Fibroblast of skin of right quadriceps (primary cell): ENCODE measurements around the gene CD47.

Experiments
- DNase-seq: peaks from one replicate; pipeline ENCODE4 v3.0.0-alpha.2; 2013

CD47 gene

DNA sequence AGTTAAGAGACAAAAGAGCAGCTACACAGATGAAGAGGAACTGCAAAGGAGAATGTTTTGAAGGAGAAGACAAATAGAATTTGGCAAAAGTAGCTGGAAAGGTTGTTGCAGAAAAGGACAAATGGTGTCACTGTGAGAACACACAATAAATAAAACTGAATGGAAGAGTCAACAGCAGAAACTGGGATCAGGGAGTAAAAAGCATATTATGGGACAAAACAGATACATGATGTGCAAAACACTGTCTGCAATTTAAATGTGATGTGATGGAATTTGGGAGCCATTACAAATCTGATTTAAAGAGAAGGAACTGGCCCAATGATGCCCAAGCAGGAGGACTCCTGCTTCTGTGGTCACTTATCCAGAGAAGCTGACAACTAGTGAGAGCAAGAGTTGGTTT, 46.1 kb downstream of the CD47 start:
- no peak for DNase-seq

DNA sequence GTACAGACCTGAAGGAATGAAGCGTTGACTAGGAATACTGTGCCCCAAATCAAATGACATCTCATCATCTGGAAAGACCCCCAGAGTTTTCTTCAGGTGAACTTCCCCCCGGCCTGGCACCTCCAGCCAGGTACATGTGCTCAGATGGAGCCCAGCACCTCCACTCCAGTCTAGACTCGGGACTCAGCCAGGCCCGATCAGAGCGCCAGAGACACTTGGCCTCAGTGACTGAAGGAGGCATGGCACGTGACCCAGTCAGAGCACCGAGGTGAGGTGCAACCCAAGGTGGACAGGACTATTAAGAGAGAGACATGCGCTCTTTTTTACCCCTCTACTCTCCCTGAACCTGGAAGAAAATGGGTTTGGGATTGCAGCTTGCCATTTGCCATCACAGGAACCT, 48.5 kb downstream of the CD47 start:
- no peak for DNase-seq

GRCh38 chr3:108041253-108041652, 49.6 kb downstream of the CD47 start:
- DNase-seq = no peak

- DNase-seq = no peak
These were observed 53.1 kb downstream of the CD47 start for GRCh38 chr3:108037770-108038169.

DNA sequence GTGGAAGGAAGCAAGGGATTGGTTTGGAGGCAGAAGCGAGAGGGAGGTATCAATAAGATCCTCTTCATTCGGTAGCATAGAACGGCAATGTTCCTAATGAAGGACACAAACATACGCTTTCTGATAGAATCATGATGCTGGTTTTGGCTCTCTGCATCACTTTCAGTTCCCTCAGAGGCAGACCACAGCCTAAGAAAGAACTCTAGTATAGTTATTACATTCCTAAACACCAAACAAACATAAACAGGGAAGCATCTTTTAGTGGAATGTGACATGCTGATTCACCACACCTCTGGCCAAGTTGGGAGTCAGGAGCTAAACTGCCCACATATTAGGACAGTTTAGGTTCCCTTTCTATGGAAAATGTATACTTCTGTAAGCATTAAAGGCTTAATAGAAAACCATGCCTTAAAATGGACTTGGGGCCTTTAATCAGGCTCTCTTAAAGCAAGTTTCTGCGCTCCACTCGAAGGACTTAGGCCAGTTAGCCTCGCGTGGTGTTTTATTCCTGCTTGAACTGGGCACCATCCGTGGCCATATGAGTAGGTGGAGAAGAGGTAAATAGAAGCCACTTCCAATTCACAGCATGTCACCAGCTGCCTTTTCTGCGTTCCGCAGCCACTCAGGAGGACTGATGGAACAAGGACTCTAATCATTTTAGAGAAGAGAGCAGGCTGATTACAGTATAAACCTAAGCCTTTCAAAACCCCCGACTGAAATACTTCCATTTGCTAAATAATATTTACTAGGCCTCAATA, 53.7 kb downstream of the CD47 start:
- DNase-seq = peak; percentile 47

DNA sequence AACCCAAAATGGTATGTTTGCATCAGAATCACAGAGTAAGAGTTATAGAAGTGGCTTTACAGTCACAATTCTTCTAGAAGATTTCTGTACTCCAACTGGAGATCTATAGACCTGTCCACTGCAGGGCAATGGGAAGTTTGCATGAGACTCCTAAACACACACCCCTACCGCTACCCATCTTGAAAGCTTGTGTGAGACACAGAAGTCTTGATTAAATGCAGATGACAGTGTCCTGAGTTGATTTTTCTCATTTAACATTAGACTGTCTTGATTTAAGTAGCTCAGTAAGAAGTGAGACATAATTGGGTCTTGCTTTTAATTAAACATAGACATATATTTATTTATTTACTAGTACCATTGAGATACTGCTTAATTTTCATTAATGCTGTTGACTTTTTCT, 54.4 kb downstream of the CD47 start:
- DNase-seq = peak; percentile 23

DNA sequence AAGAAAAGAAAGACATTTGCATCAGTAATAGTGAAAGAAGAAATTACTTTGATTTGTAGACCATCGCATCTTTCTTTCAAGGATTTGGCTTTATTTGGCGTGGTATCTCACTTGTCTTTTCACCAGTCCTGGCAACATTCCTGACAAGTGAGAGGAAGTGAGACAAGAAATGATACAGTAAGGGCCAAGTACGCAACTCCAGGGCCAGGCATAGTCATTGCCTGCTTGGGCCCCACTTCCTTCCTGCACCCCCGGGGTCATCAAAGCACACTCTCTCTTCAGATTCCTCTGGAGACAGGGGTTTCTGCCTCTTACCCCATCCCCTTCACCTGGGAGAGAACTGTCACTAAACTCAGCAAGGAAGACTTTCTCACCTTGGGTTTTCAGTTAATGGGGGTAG, 55.1 kb downstream of the CD47 start:
- DNase-seq = no peak

- DNase-seq = no peak
These were observed 58.9 kb downstream of the CD47 start for GRCh38 chr3:108031895-108032294.

GRCh38 chr3:108030960-108031359, 59.9 kb downstream of the CD47 start:
- no peak for DNase-seq

DNA sequence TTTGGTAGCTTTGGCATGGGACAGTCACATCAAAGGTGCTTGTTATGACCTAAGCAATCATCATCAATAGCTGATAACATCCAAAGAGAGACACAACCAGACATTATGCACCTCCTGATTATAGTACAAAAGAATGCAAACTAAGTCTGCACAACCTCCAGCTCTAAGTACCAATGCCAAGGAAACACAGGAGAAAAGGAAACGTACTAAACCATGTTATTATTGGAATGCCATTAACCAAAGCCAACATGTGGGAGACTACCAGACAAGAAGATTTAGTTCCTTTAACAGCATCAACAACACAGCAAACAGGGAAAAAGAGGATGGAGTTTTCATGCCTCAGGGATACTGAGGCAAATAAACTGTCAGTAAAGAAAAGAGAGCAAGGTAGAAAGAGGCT, 61.4 kb downstream of the CD47 start:
- DNase-seq = no peak

- DNase-seq = no peak
These were observed 61.9 kb downstream of the CD47 start for GRCh38 chr3:108028896-108029295.

DNA sequence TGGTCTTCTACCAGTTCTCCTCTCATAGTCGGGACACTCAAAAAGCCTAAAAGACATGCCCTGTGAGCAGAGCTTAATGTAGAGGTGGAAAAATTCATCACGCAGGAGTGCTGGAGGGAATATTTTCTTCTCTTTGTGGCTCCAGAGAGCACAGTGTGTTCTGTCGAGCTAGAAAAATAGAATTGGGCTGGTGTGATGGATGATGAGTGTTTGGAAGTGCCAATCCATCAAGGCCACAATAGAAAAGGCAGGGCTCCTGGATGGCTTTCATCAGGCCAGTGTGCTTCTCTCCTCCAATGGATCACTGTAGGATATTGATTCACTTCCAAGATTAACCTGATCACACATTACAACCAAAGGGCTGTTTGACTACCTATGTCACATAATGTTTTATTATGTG, 65.7 kb downstream of the CD47 start:
- no peak for DNase-seq

GRCh38 chr3:108024146-108024850, 66.5 kb downstream of the CD47 start:
- DNase-seq = peak; percentile 17

DNA sequence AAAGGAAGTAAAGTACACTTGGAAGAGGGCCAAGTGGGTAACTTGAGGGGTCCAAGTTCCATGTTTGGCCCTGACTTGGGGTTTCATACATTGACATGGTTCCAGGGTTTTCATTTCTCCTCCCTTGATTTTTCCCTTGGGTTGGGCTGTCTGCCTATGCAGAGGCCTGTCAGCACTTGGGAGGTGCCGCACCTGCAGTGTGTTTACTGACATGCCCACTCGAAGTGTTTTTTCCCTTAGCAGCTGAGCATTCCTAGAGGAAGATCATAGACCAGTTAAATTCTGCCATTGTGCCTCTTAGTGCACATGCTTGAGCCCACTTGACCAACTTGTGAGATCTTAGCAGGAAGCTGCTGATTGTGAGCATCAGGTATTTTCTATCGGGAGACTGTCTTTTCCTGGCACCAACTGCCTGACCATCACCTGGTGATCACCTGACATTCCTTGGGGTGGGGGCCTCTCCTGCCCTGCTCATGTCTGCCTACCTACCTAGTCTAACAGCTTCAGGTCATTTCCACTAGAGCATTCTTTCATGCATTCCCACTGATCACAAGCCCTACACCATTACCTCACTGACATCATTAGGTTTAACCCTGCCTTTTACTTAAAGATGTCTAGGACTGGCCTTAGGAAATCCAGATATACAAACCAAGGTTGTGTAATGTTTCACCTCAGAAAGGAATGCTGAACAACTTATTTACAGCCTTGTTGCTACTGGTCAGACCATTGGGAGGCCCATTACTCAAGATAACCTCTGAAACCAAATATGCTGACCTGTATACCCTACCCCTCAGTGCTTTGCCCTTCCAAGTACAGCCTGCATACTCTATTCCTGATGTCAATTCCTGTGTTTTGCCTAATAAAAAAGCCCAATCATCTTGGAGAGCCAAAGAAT, 68.3 kb downstream of the CD47 start:
- no peak for DNase-seq

DNA sequence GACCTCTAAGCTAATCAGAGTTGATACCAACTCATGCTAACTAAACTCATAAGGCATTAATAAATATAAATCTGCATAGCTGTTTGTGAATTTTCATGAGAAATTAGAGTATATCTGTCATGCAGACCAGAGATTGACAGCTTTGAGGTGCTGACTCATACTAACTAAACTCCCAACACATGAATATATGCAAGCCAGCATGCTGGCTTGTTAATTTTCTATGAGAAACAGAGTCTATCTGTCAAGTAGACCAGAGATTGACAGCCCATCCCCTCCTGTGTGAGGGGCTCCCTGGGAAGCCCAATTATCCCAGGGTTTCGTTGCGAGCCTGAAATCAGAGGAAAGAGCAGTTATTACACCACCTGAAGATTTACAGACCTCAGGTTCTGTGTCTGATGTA, 69.3 kb downstream of the CD47 start:
- no peak for DNase-seq

GRCh38 chr3:108021131-108021530, 69.7 kb downstream of the CD47 start:
- no peak for DNase-seq

DNA sequence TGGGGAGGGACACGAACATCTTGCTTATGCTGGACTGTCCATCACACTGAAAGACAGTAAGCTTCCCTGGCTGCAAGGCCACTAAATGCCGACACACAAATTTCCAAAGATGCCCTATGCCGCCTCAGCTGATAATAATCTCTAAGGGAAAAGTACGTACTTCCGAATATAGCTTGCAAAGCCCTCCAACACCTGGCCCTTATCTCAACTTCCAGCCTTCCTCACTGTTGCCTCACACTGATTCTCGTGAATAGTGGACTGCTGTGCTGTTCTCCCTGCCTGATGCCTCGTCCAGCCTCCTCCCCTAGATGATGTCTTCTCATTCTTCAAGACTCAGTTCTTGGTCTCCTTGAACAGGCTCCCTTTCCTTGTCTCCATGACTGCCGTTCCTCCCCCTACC, 72.3 kb downstream of the CD47 start:
- DNase-seq = no peak

- DNase-seq = no peak
These were observed 73.2 kb downstream of the CD47 start for GRCh38 chr3:108017587-108017986.

- DNase-seq = no peak
These were observed 75.9 kb downstream of the CD47 start for GRCh38 chr3:108014943-108015342.

GRCh38 chr3:108013141-108014055, 77.4 kb downstream of the CD47 start:
- no peak for DNase-seq

DNA sequence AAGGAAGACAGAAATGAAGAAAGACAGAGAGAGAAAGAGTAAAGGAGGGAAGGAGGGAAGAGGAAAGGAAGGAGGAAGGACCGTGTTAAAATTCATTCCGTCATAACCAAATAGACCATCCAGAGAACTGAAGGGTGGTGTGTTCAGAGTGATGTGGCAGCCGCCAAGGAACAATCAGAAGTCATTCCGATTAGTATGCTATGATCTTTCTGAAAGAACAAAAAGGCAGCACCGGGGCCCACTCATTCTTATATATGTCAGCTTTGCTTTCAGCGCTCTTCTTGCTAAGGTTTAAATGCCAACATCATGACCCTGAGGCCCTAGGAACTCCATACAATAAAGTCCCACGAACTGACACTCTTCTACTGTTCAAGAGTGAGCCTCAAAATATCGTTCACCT, 78.5 kb downstream of the CD47 start:
- DNase-seq = no peak

DNA sequence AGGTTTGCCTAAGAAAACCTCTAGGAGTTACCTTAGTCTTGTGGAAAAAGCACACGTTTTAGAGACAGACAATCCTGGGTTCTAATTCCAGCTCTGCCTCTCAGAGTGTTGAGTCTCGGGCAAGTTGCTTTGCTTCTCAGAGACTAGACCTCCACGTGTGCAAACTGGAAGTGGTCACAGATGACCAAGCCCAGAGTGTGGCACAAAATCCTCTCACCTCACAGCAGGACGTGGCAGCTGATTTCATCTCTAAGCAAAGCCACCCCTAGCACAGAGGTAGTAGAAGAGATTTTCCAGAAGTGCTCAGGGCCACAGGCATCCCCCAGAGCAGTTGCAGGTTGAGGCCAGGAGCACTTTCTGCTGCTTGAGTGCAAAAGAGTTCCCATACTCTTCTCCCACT, 79.2 kb downstream of the CD47 start:
- DNase-seq = no peak
